NCI-H1092 treated with DMSO at 0.1 percent for 48 hours (cell line): ENCODE data around the gene UNC13B.
A peak's percentile ranks its signal among the peaks of the same experiment; 100 is the strongest.
"Not testable (repeated sequence)": the region's sequence is repeated elsewhere in the genome, so short reads cannot be mapped to it uniquely, and the experiment has no call there.

Experiments used
- DNase-seq: peaks from one replicate; lab custom pipeline; 2025; lab: John Stamatoyannopoulos, UW

UNC13B gene

GRCh38 chr9:35163413-35163812, 1.6 kb downstream of the UNC13B start:
- no peak for DNase-seq

- DNase-seq, result no peak
These were observed 2.9 kb downstream of the UNC13B start for GRCh38 chr9:35164711-35165110.

GRCh38 chr9:35167429-35167828, 5.6 kb downstream of the UNC13B start:
- DNase-seq, result not testable (repeated sequence)

GRCh38 chr9:35168963-35169362, 7.2 kb downstream of the UNC13B start:
- no peak for DNase-seq

- DNase-seq, result peak; percentile 92
These were observed 11.1 kb downstream of the UNC13B start for GRCh38 chr9:35172878-35173277.

- DNase-seq, result no peak
These were observed 15.7 kb downstream of the UNC13B start for GRCh38 chr9:35177520-35177919.

- DNase-seq, result peak; percentile 35
These were observed 17.8 kb downstream of the UNC13B start for GRCh38 chr9:35179347-35180280.

GRCh38 chr9:35180801-35181200, 19.0 kb downstream of the UNC13B start:
- no peak for DNase-seq

GRCh38 chr9:35182401-35182800, 20.6 kb downstream of the UNC13B start:
- not testable (repeated sequence) for DNase-seq

- not testable (repeated sequence) for DNase-seq
These were observed 21.4 kb downstream of the UNC13B start for GRCh38 chr9:35182996-35183754.

GRCh38 chr9:35183755-35184480, 22.1 kb downstream of the UNC13B start:
- DNase-seq, result not testable (repeated sequence)

GRCh38 chr9:35186524-35186923, 24.7 kb downstream of the UNC13B start:
- no peak for DNase-seq

GRCh38 chr9:35190203-35190602, 28.4 kb downstream of the UNC13B start:
- no peak for DNase-seq

- no peak for DNase-seq
These were observed 29.3 kb downstream of the UNC13B start for GRCh38 chr9:35191105-35191504.

- no peak for DNase-seq
These were observed 32.0 kb downstream of the UNC13B start for GRCh38 chr9:35193762-35194161.

GRCh38 chr9:35195683-35196082, 33.9 kb downstream of the UNC13B start:
- DNase-seq, result no peak

- DNase-seq, result no peak
These were observed 36.4 kb downstream of the UNC13B start for GRCh38 chr9:35198191-35198590.

GRCh38 chr9:35203528-35203927, 41.7 kb downstream of the UNC13B start:
- DNase-seq, result no peak

GRCh38 chr9:35205340-35205739, 43.5 kb downstream of the UNC13B start:
- DNase-seq, result no peak

GRCh38 chr9:35211854-35212253, 50.0 kb downstream of the UNC13B start:
- no peak for DNase-seq

GRCh38 chr9:35220659-35221338, 59.0 kb downstream of the UNC13B start:
- DNase-seq, result no peak

- DNase-seq, result no peak
These were observed 63.9 kb downstream of the UNC13B start for GRCh38 chr9:35225677-35226076.
